Epithelial cell of proximal tubule (primary cell): ENCODE results near the gene NDUFAF8. TPM values are rescaled to one million over a fixed set of nuclear protein-coding genes. Genes with fewer than 3 reads are reported as not detected.

Experiments
- DNase-seq: peaks from one replicate; pipeline ENCODE4 v3.0.0-alpha.2; 2011; ENCODE audit warnings: low read depth
- H3K4me3 ChIP-seq: 2 replicates; pipeline ENCODE4 v1.5.1; 2011; ENCODE audit warnings: low read depth, mild to moderate bottlenecking, low read length
- total RNA-seq: library from RNA; depleted of rRNA; stranded (reverse); fragments of >200 nt; gene quantifications from 2 replicates; pipeline ENCODE4 v1.2.3, GENCODE V29; 2015
- TF ChIP-seq, protein P1 (sequence below): conservative IDR thresholded peaks from 2 replicates; pipeline ENCODE4 v1.5.1; 2012; ENCODE audit warnings: low read depth, mild to moderate bottlenecking, low read length

NDUFAF8 gene
- total RNA-seq, 1 donor from 2014 or later = 51.9 TPM

DNA sequence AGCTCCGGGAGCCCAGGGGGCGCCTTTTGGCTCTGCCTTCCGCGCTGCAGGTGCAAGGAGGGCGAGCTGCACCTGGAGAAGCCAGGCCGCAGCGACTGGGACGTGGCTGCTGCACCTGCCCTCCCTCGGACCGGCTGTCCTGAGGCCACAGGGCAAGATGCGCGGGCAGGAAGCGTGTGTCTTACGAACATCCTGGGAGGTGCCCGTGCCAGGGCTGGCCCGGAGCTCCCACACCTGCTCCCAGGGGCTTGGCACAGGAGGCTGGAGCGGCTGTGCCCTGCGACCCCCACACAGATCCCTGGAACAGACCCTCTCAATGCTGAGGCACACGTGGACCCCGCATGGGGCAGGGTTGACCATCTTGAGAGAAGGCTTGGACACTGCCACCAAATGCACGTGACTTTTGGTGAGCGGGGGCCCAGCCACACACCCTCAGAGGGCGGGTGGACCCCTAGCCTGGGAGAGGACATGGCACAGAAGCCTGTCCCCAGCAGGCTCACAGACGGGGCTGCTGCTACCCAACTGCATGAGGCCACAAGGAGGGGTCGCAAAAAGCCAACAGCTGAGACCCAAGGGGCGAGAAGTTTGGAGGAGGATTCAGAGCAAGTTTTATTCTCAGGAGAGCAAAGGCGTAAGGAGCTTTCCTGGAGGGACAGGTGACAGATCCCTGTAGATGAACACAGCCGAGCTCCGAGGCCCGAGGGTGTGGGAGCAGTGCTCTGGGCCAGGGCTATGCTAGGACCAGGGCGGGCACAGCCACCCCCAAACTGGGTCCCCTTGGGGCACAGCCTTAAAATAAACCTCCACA lies 11.4 kb downstream of the NDUFAF8 start:
- no peak overlapping the region for H3K4me3 ChIP-seq
- DNase-seq = no peak

DNA sequence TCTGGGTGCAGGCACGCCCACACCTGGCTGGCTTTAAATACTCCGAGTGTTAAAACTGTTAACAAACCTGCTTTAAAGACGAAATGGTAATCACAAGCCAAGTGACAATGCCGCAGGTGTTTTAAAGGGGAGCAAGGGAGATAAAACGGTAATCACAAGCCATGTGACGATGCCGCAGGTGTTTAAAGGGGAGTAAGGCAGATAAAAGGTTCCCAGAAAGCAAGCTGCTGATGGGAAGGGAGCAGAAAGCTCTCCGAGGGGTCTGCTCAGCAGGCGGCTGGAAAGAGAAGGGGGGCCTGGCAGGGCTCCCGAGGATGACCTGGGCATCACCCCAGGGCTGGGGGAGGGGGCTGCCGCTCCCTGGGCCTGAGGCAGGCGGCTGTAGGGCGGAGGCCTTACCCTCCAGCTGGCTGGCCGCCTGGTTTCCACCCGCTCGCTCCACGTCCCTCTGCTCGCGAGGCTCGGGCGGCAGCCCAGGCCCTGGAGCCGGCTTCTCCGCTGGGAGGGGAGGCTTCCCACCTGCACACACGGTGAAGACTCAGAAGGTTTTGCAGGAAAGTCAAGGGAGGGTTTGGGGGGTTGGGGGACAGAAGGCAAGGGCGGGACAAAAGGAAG lies 12.1 kb downstream of the NDUFAF8 start:
- DNase-seq = no peak
- no peak overlapping the region for H3K4me3 ChIP-seq
- TF ChIP-seq, protein P1, sequence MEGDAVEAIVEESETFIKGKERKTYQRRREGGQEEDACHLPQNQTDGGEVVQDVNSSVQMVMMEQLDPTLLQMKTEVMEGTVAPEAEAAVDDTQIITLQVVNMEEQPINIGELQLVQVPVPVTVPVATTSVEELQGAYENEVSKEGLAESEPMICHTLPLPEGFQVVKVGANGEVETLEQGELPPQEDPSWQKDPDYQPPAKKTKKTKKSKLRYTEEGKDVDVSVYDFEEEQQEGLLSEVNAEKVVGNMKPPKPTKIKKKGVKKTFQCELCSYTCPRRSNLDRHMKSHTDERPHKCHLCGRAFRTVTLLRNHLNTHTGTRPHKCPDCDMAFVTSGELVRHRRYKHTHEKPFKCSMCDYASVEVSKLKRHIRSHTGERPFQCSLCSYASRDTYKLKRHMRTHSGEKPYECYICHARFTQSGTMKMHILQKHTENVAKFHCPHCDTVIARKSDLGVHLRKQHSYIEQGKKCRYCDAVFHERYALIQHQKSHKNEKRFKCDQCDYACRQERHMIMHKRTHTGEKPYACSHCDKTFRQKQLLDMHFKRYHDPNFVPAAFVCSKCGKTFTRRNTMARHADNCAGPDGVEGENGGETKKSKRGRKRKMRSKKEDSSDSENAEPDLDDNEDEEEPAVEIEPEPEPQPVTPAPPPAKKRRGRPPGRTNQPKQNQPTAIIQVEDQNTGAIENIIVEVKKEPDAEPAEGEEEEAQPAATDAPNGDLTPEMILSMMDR = no peak

More for the DNA sequence above, 11.4 kb downstream of the NDUFAF8 start:
- TF ChIP-seq, protein P1 = no peak

DNA sequence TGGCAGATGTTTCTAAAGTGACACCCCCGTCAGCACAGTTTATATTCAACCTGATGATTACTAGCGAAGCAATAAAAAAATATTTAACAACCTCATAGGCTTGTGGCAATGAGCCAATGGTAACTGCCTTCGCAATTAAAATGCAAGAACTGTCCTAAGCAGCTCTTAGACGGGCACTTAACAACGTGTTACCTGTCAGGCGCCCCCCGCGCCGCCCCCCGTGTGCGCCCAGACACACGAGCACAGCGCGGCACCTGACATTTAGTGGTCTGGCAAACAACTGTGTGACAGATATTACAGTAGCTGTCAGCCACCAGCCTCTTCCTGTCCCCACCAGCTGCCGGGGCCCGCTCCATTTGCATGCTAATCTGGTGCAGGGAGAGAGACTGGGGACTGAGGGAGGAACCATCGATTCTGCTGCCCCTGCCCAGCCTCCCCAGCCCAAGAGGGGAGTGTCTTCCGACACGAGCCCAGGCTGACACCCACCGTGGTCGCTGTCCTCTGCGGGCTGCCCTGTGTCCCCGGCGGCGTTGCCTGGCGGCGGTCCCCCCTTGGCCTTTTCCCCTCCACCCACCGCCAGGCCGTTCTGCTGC lies 12.7 kb downstream of the NDUFAF8 start:
- DNase-seq = no peak
- TF ChIP-seq, protein P1 = no peak
- H3K4me3 ChIP-seq = no peak overlapping the region

DNA sequence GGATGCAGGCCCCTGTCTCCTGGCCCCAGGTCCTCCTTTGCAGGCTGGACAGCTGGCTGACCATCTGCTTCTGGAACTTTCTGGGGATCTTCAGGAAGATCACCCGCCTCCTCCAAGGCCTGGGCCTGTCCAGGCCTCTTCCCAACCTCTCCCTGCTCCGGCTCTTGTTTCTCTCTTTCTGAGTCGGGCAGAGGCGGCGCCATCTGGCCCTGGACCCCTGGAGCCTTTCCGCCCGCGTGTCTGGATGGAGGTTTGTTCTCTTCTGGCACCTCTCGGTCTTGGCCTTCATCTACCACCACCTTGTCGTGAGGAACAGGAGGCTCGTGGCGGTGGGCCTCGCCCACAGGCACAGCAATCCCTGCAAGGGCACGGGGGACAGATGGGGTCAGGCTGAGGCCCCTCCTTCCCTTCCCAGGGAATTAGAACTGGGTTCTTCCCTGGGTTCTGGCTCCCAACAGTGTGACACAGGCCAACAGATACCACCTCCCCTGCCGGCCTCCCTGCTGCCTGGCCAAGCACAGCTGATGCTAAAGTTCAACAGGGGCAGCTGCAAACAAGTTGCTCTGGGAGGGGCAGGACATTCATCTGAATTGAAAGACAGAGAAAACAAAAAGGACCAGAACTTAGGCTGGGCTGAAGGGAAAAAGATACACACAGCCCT lies 13.3 kb downstream of the NDUFAF8 start:
- DNase-seq = no peak
- H3K4me3 ChIP-seq = no peak overlapping the region
- TF ChIP-seq, protein P1 = no peak

DNA sequence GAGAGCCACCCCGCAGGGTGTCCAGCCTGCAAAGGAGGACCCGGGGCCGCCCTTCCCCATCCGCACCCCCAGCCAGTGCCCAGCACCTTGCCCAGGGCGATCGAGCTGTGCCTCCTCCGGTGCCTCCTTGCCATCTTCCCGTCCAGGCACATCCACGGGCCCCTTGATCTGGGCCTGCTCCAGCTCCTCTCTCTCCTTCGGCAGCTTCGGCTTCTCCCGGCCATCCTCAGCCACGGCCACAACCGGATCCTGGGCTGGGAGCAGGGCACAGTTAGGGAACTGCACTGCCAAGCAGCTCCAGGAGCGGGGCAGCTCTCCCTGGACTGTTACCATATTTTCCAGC lies 13.8 kb downstream of the NDUFAF8 start:
- TF ChIP-seq, protein P1 = no peak
- no peak overlapping the region for H3K4me3 ChIP-seq
- DNase-seq = no peak

DNA sequence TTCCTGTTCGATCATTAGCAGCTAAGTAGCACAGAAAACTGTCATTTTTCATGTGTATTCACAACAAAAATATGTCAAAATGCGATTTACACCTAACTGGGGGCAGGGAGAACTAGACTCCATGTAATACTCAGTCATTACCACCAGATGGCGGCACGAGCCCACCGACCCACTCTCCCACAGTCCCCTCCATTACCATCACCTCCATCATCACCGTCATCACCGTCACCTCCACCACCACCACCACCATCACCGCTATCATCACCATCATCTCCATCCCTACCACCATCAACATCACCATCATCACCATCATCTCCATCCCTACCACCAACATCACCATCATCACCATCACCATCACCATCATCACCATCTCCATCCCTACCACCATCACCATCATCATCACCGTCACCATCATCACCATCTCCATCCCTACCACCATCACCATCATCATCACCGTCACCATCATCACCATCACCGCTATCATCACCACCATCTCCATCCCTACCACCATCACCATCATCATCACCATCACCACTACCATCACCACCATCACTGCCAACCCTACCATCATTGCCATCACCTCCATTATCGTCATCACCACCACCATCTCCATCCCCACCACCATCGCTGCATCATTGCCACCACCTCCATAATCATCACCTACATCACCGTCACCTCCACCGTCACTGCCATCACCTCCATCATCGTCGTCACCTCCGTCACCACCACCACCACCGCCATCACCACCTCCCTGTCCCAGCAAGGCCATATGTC lies 14.4 kb downstream of the NDUFAF8 start:
- no peak overlapping the region for H3K4me3 ChIP-seq
- TF ChIP-seq, protein P1 = peak; percentile 73
- no peak for DNase-seq
